CD4-positive, alpha-beta memory T cell (primary cell): ENCODE results near the gene TRRAP. TPM values are rescaled to one million over a fixed set of nuclear protein-coding genes. Genes with fewer than 3 reads are reported as not detected.

Experiments
- CTCF ChIA-PET: fragments of 350-600 bp; sonication (Branson Sonifier 250); formaldehyde crosslinking; loops from one replicate; lab custom pipeline; 2021; ENCODE audit warnings: inconsistent platforms; ENCODE audit not compliant: partially characterized antibody; lab: Charles Lee
- POLR2A ChIA-PET: fragments of 350-600 bp; sonication (Branson Sonifier 250); formaldehyde crosslinking; loops from one replicate; lab custom pipeline; 2021; ENCODE audit not compliant: partially characterized antibody; lab: Charles Lee
- DNase-seq, 5 donors: peaks; one replicate each; pipeline versions ENCODE4 v3.0.0 to v3.0.0-alpha.2; 2020 to 2022; ENCODE audit warnings: mixed read lengths in 1 of 5
- H3K27ac ChIP-seq: one replicate; pipeline ENCODE4 v1.7.0; 2013; ENCODE audit warnings: low read depth, low read length
- H3K27me3 ChIP-seq: 2 replicates; pipeline ENCODE4 v1.7.0; 2013; ENCODE audit warnings: mild to moderate bottlenecking, low read length, moderate library complexity; ENCODE audit not compliant: insufficient read depth
- H3K36me3 ChIP-seq: 2 replicates; pipeline ENCODE4 v1.7.0; 2013; ENCODE audit warnings: mild to moderate bottlenecking, low read length, moderate library complexity; ENCODE audit not compliant: insufficient read depth
- H3K4me1 ChIP-seq: 2 replicates; pipeline ENCODE4 v1.7.0; 2013; ENCODE audit warnings: mild to moderate bottlenecking, low read length, moderate library complexity; ENCODE audit not compliant: insufficient read depth
- H3K4me3 ChIP-seq, 2 donors: one replicate each; pipeline ENCODE4 v1.7.0; 2013; ENCODE audit warnings: low read length in 2 of 2, mild to moderate bottlenecking in 1 of 2
- H3K9me3 ChIP-seq, 2 donors: one replicate each; pipeline ENCODE4 v1.7.0; 2013; ENCODE audit warnings: low read length in 2 of 2, control low read depth in 1 of 2; ENCODE audit not compliant: control insufficient read depth in 1 of 2
- H3K27ac Mint-ChIP-seq, 7 donors: one replicate each; pipeline ENCODE4 v1.8.0; 2020 to 2021; ENCODE audit warnings: mixed read lengths in 7 of 7, mild to moderate bottlenecking in 6 of 7, inconsistent platforms in 3 of 7, moderate library complexity in 3 of 7
- H3K27me3 Mint-ChIP-seq, 2 donors: one replicate each; pipeline ENCODE4 v1.8.0; 2020 to 2021; ENCODE audit warnings: mixed read lengths in 2 of 2
- H3K36me3 Mint-ChIP-seq, 2 donors: one replicate each; pipeline ENCODE4 v1.8.0; 2020 to 2021; ENCODE audit warnings: mixed read lengths in 2 of 2, inconsistent platforms in 1 of 2, mild to moderate bottlenecking in 1 of 2
- H3K4me1 Mint-ChIP-seq, 4 donors: one replicate each; pipeline ENCODE4 v1.8.0; 2020 to 2021; ENCODE audit warnings: mixed read lengths in 4 of 4, mild to moderate bottlenecking in 1 of 4
- H3K4me3 Mint-ChIP-seq, 8 donors: one replicate each; pipeline ENCODE4 v1.8.0; 2020 to 2021; ENCODE audit warnings: mixed read lengths in 8 of 8, mild to moderate bottlenecking in 7 of 8, moderate library complexity in 6 of 8, inconsistent platforms in 3 of 8
- H3K9me3 Mint-ChIP-seq, 8 donors: one replicate each; pipeline ENCODE4 v1.8.0; 2020 to 2021; ENCODE audit warnings: mixed read lengths in 8 of 8, mild to moderate bottlenecking in 5 of 8, inconsistent platforms in 3 of 8, moderate library complexity in 1 of 8
- intact Hi-C: fragments of 100-400 bp; cut with micrococcal nuclease; formaldehyde crosslinking; loops from one replicate; pipeline ENCODE4 v1.15.1; 2023
- polyA plus RNA-seq, 2 donors: library from polyadenylated mRNA; unstranded; fragments of 300-500 nt; fragmentation: Illumina TruSeq; gene quantifications; one replicate each; pipeline ENCODE4 v1.2.3, GENCODE V29; 2021
- total RNA-seq, 2 experiments: library from RNA; stranded (reverse); gene quantifications; one replicate each; pipeline ENCODE4 v1.2.3, GENCODE V29; 2021

TRRAP gene
- total and polyA plus RNA-seq, 4 experiments from 2014 or later, result 0.42 to 89.9 (median 46.0) TPM

- Histone ChIP-seq H3K36me3 (peaks cover 80% of the 10 kb centered on the region), H3K4me1 (no peaks in the 10 kb centered on the region), H3K9me3 (no peaks in the 10 kb centered on the region), H3K27ac (no peak overlapping the region), H3K4me3 (no peak overlapping the region), H3K27me3 (no peaks in the 10 kb centered on the region)
- H3K9me3 Mint-ChIP-seq, result no peaks in the 10 kb centered on the region
- ChIA-PET CTCF (no interaction called here), POLR2A (no interaction called here)
- DNase-seq, result no peak
- peaks cover 0 to 3% (median 0%) of the 10 kb centered on the region in 4 donors for H3K4me1 Mint-ChIP-seq
- H3K27me3 Mint-ChIP-seq, result no peaks in the 10 kb centered on the region
- no peak overlapping the region for H3K4me3 Mint-ChIP-seq
- no peak overlapping the region for H3K27ac Mint-ChIP-seq
- intact Hi-C loops, result no loop called here
- H3K36me3 Mint-ChIP-seq, result peaks cover 87 to 91% of the 10 kb centered on the region in 2 donors
These were observed 77.7 kb downstream of the TRRAP start for GRCh38 chr7:98955992-98956391.

- intact Hi-C loops, result no loop called here
- peaks cover 0 to 3% (median 0%) of the 10 kb centered on the region in 4 donors for H3K4me1 Mint-ChIP-seq
- Histone ChIP-seq H3K27ac (no peak overlapping the region), H3K27me3 (no peaks in the 10 kb centered on the region), H3K36me3 (peaks cover 82% of the 10 kb centered on the region), H3K4me1 (no peaks in the 10 kb centered on the region), H3K4me3 (no peak overlapping the region), H3K9me3 (no peaks in the 10 kb centered on the region)
- ChIA-PET POLR2A (no interaction called here), CTCF (no interaction called here)
- H3K9me3 Mint-ChIP-seq, result no peaks in the 10 kb centered on the region
- H3K27me3 Mint-ChIP-seq, result no peaks in the 10 kb centered on the region
- no peak overlapping the region for H3K4me3 Mint-ChIP-seq
- peaks cover 87 to 91% of the 10 kb centered on the region in 2 donors for H3K36me3 Mint-ChIP-seq
- no peak overlapping the region for H3K27ac Mint-ChIP-seq
- DNase-seq, result no peak
These were observed 78.1 kb downstream of the TRRAP start for GRCh38 chr7:98956469-98956868.

GRCh38 chr7:98956937-98957336 is 78.6 kb downstream of the TRRAP start:
- ChIA-PET CTCF (no interaction called here), POLR2A (no interaction called here)
- Mint-ChIP-seq H3K4me3 (no peak overlapping the region), H3K27me3 (no peaks in the 10 kb centered on the region), H3K36me3 (peaks cover 84 to 91% of the 10 kb centered on the region in 2 donors), H3K27ac (no peak overlapping the region), H3K4me1 (peaks cover 0 to 3% (median 0%) of the 10 kb centered on the region in 4 donors), H3K9me3 (no peaks in the 10 kb centered on the region)
- Histone ChIP-seq H3K36me3 (peaks cover 78% of the 10 kb centered on the region), H3K9me3 (no peaks in the 10 kb centered on the region), H3K27me3 (no peaks in the 10 kb centered on the region), H3K27ac (no peak overlapping the region), H3K4me1 (no peaks in the 10 kb centered on the region), H3K4me3 (no peak overlapping the region)
- intact Hi-C loops, result no loop called here
- DNase-seq, result no peak

GRCh38 chr7:98957766-98958165 is 79.4 kb downstream of the TRRAP start:
- H3K4me1 Mint-ChIP-seq, result peaks cover 0 to 3% (median 0%) of the 10 kb centered on the region in 4 donors
- H3K27me3 Mint-ChIP-seq, result no peaks in the 10 kb centered on the region
- no peak overlapping the region for H3K4me3 ChIP-seq
- peak overlapping the region in 2 of 7 donors; percentile 46 to 82 for H3K27ac Mint-ChIP-seq
- H3K9me3 ChIP-seq, result no peaks in the 10 kb centered on the region
- no peaks in the 10 kb centered on the region for H3K4me1 ChIP-seq
- no peak overlapping the region for H3K27ac ChIP-seq
- CTCF ChIA-PET, result no interaction called here
- H3K36me3 ChIP-seq, result peaks cover 86% of the 10 kb centered on the region
- peaks cover 84 to 91% of the 10 kb centered on the region in 2 donors for H3K36me3 Mint-ChIP-seq
- no peak for DNase-seq
- POLR2A ChIA-PET, result no interaction called here
- H3K27me3 ChIP-seq, result no peaks in the 10 kb centered on the region
- intact Hi-C loops, result no loop called here
- H3K4me3 Mint-ChIP-seq, result no peak overlapping the region
- H3K9me3 Mint-ChIP-seq, result no peaks in the 10 kb centered on the region

- POLR2A ChIA-PET, result no interaction called here
These were observed 80.6 kb downstream of the TRRAP start for GRCh38 chr7:98958968-98959367.

GRCh38 chr7:98963305-98963704 is 85.0 kb downstream of the TRRAP start:
- H3K9me3 ChIP-seq, result no peaks in the 10 kb centered on the region
- intact Hi-C loops, result no loop called here
- no peak overlapping the region for H3K4me3 Mint-ChIP-seq
- H3K9me3 Mint-ChIP-seq, result no peaks in the 10 kb centered on the region
- peaks cover 68 to 86% of the 10 kb centered on the region in 2 donors for H3K36me3 Mint-ChIP-seq
- CTCF ChIA-PET, result no interaction called here
- H3K4me1 Mint-ChIP-seq, result peaks cover 0 to 3% (median 0%) of the 10 kb centered on the region in 4 donors
- no peak overlapping the region for H3K27ac ChIP-seq
- H3K4me3 ChIP-seq, result no peak overlapping the region
- no peak overlapping the region for H3K27ac Mint-ChIP-seq
- POLR2A ChIA-PET, result no interaction called here
- H3K36me3 ChIP-seq, result peaks cover 75% of the 10 kb centered on the region
- H3K4me1 ChIP-seq, result no peaks in the 10 kb centered on the region
- no peak for DNase-seq
- H3K27me3 Mint-ChIP-seq, result no peaks in the 10 kb centered on the region
- no peaks in the 10 kb centered on the region for H3K27me3 ChIP-seq

More at GRCh38 chr7:98958968-98959367, 80.6 kb downstream of the TRRAP start:
- no peaks in the 10 kb centered on the region for H3K27me3 Mint-ChIP-seq
- no peaks in the 10 kb centered on the region for H3K9me3 Mint-ChIP-seq
- Histone ChIP-seq H3K36me3 (peaks cover 83% of the 10 kb centered on the region), H3K4me1 (no peaks in the 10 kb centered on the region), H3K9me3 (no peaks in the 10 kb centered on the region), H3K4me3 (no peak overlapping the region), H3K27me3 (no peaks in the 10 kb centered on the region), H3K27ac (no peak overlapping the region)
- peaks cover 0 to 3% (median 0%) of the 10 kb centered on the region in 4 donors for H3K4me1 Mint-ChIP-seq
- H3K4me3 Mint-ChIP-seq, result peak overlapping the region in 1 of 8 donors; percentile 45
- CTCF ChIA-PET, result no interaction called here
- intact Hi-C loops, result no loop called here
- DNase-seq, result no peak
- peaks cover 80 to 87% of the 10 kb centered on the region in 2 donors for H3K36me3 Mint-ChIP-seq
- peak overlapping the region in 2 of 7 donors; percentile 29 to 64 for H3K27ac Mint-ChIP-seq

- intact Hi-C loops, result no loop called here
- ChIA-PET POLR2A (no interaction called here), CTCF (no interaction called here)
- Mint-ChIP-seq H3K9me3 (no peaks in the 10 kb centered on the region), H3K27ac (peak overlapping the region in 1 of 7 donors; percentile 48), H3K4me1 (peaks cover 0 to 1% (median 0%) of the 10 kb centered on the region in 4 donors), H3K36me3 (peaks cover 68 to 87% of the 10 kb centered on the region in 2 donors), H3K4me3 (no peak overlapping the region), H3K27me3 (no peaks in the 10 kb centered on the region)
- Histone ChIP-seq H3K27ac (no peak overlapping the region), H3K9me3 (no peaks in the 10 kb centered on the region), H3K4me3 (no peak overlapping the region), H3K4me1 (no peaks in the 10 kb centered on the region), H3K27me3 (no peaks in the 10 kb centered on the region), H3K36me3 (peaks cover 74% of the 10 kb centered on the region)
- no peak for DNase-seq
These were observed 86.3 kb downstream of the TRRAP start for GRCh38 chr7:98964596-98964995.
